ENCODE results near the gene RTTN.
"Not testable (repeated sequence)": the region's sequence is repeated elsewhere in the genome, so short reads cannot be mapped to it uniquely, and the experiment has no call there.

RTTN gene

GRCh38 chr18:70124139-70124538 is 81.3 kb downstream of the RTTN start:
- no peaks in the 10 kb centered on the region for H3K9me3 ChIP-seq (ENCODE audit: control insufficient read depth in 2 of 2, low read length in 2 of 2)
- no peak overlapping the region for H3K27ac ChIP-seq (ENCODE audit: low read length)
- no peak overlapping the region for H3K4me3 ChIP-seq (ENCODE audit: low read length in 2 of 2)
- peaks cover 0 to 5% of the 10 kb centered on the region in 2 donors for H3K36me3 ChIP-seq (ENCODE audit: control insufficient read depth in 2 of 2, insufficient read depth in 2 of 2, low read length in 2 of 2)
- no peaks in the 10 kb centered on the region for H3K4me1 ChIP-seq (ENCODE audit: control insufficient read depth, insufficient read depth, low read length)
- H3K27me3 ChIP-seq (ENCODE audit: control insufficient read depth in 1 of 2, insufficient read depth in 2 of 2, low read length in 2 of 2), result no peaks in the 10 kb centered on the region
- no peak overlapping the region for H3K9ac ChIP-seq (ENCODE audit: low read length in 2 of 2)

GRCh38 chr18:70121842-70122241 is 83.6 kb downstream of the RTTN start:
- H3K9ac ChIP-seq (ENCODE audit: low read length in 2 of 2), result no peak overlapping the region
- no peaks in the 10 kb centered on the region for H3K9me3 ChIP-seq (ENCODE audit: control insufficient read depth in 2 of 2, low read length in 2 of 2)
- H3K4me3 ChIP-seq (ENCODE audit: low read length in 2 of 2), result no peak overlapping the region
- H3K4me1 ChIP-seq (ENCODE audit: control insufficient read depth, insufficient read depth, low read length), result no peaks in the 10 kb centered on the region
- H3K27ac ChIP-seq (ENCODE audit: low read length), result no peak overlapping the region
- no peaks in the 10 kb centered on the region for H3K27me3 ChIP-seq (ENCODE audit: control insufficient read depth in 1 of 2, insufficient read depth in 2 of 2, low read length in 2 of 2)
- H3K36me3 ChIP-seq (ENCODE audit: control insufficient read depth in 2 of 2, insufficient read depth in 2 of 2, low read length in 2 of 2), result peaks cover 0 to 4% of the 10 kb centered on the region in 2 donors

- Histone ChIP-seq H3K9me3 (ENCODE audit: control insufficient read depth in 2 of 2, low read length in 2 of 2) (no peaks in the 10 kb centered on the region), H3K4me1 (ENCODE audit: control insufficient read depth, insufficient read depth, low read length) (no peaks in the 10 kb centered on the region), H3K4me3 (ENCODE audit: low read length in 2 of 2) (no peak overlapping the region), H3K27ac (ENCODE audit: low read length) (no peak overlapping the region), H3K36me3 (ENCODE audit: control insufficient read depth in 2 of 2, insufficient read depth in 2 of 2, low read length in 2 of 2) (peaks cover 2 to 4% of the 10 kb centered on the region in 2 donors), H3K27me3 (ENCODE audit: control insufficient read depth in 1 of 2, insufficient read depth in 2 of 2, low read length in 2 of 2) (no peaks in the 10 kb centered on the region), H3K9ac (ENCODE audit: low read length in 2 of 2) (no peak overlapping the region)
Observed at GRCh38 chr18:70116949-70117348, 88.5 kb downstream of the RTTN start.

DNA sequence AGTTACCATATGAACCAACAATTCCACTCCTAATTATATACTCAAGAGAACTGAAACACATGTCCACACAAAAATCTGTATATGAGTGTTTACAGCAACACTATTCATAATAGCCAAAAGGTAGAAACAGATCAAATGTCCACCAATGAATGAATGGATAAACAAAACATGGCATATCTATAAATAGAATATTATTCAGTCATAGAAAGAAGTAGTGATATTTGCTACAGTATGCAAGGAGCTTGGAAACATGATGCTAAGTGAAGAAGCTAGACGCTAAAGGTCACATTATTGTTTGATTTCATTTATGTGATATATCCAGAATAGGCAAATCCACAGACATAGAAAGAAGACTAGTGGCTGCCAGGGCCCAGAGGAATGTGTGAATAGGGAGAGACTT is 92.0 kb downstream of the RTTN start:
- H3K36me3 ChIP-seq (ENCODE audit: control insufficient read depth in 2 of 2, insufficient read depth in 2 of 2, low read length in 2 of 2), result peaks cover 3 to 10% of the 10 kb centered on the region in 2 donors
- H3K4me3 ChIP-seq (ENCODE audit: low read length in 2 of 2), result no peak overlapping the region
- no peak overlapping the region for H3K9ac ChIP-seq (ENCODE audit: low read length in 2 of 2)
- no peaks in the 10 kb centered on the region for H3K9me3 ChIP-seq (ENCODE audit: control insufficient read depth in 2 of 2, low read length in 2 of 2)
- no peaks in the 10 kb centered on the region for H3K4me1 ChIP-seq (ENCODE audit: control insufficient read depth, insufficient read depth, low read length)
- H3K27ac ChIP-seq (ENCODE audit: low read length), result no peak overlapping the region
- H3K27me3 ChIP-seq (ENCODE audit: control insufficient read depth in 1 of 2, insufficient read depth in 2 of 2, low read length in 2 of 2), result no peaks in the 10 kb centered on the region

DNA sequence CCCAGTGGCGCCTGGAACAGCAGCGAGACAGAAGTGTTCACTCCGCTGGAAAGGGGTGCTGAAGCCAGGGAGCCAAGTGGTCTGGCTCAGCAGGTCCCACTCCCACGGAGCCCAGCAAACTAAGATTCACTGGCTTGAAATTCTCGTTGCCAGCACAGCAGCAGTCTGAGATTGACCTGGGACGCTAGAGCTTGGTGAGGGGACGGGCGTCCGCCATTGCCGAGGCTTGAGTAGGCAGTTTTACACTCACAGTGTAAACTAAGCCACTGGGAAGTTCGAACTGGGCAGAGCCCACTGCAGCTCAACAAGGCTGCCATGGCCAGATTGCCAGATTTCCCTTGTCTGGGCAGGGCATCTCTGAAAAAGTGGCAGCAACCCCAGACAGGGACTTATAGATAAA is 94.8 kb downstream of the RTTN start:
- H3K27me3 ChIP-seq (ENCODE audit: control insufficient read depth in 1 of 2, insufficient read depth in 2 of 2, low read length in 2 of 2), result no peaks in the 10 kb centered on the region
- no peaks in the 10 kb centered on the region for H3K4me1 ChIP-seq (ENCODE audit: control insufficient read depth, insufficient read depth, low read length)
- H3K36me3 ChIP-seq (ENCODE audit: control insufficient read depth in 2 of 2, insufficient read depth in 2 of 2, low read length in 2 of 2), result peaks cover 9 to 18% of the 10 kb centered on the region in 2 donors
- no peaks in the 10 kb centered on the region for H3K9me3 ChIP-seq (ENCODE audit: control insufficient read depth in 2 of 2, low read length in 2 of 2)
- H3K9ac ChIP-seq (ENCODE audit: low read length in 2 of 2), result no peak overlapping the region
- no peak overlapping the region for H3K4me3 ChIP-seq (ENCODE audit: low read length in 2 of 2)
- no peak overlapping the region for H3K27ac ChIP-seq (ENCODE audit: low read length)

DNA sequence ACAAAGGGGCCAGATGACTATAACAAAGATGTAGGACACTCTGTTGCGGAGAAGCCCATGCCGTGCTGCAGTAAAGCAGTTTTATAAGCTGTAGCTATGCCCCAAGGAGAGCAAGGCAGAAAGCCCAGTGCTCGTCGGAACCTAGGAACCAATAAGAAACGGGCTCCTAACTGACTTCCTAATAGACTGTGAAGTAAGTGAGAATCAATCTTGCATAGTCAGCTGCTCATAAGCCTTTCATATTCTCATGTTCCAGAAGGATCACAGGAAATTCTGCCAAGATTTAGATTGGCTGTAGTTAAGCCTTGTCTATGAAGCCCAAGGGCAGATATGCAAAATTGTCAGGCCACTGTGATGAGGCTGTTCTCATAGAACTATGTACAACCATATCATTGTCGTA is 98.4 kb downstream of the RTTN start:
- H3K36me3 ChIP-seq (ENCODE audit: control insufficient read depth in 2 of 2, insufficient read depth in 2 of 2, low read length in 2 of 2), result peaks cover 9 to 19% of the 10 kb centered on the region in 2 donors
- no peak overlapping the region for H3K9ac ChIP-seq (ENCODE audit: low read length in 2 of 2)
- H3K4me3 ChIP-seq (ENCODE audit: low read length in 2 of 2), result no peak overlapping the region
- H3K9me3 ChIP-seq (ENCODE audit: control insufficient read depth in 2 of 2, low read length in 2 of 2), result no peaks in the 10 kb centered on the region
- H3K27me3 ChIP-seq (ENCODE audit: control insufficient read depth in 1 of 2, insufficient read depth in 2 of 2, low read length in 2 of 2), result no peaks in the 10 kb centered on the region
- H3K4me1 ChIP-seq (ENCODE audit: control insufficient read depth, insufficient read depth, low read length), result no peaks in the 10 kb centered on the region
- no peak overlapping the region for H3K27ac ChIP-seq (ENCODE audit: low read length)

- peaks cover 9 to 10% of the 10 kb centered on the region in 2 donors for H3K36me3 ChIP-seq (ENCODE audit: control insufficient read depth in 2 of 2, insufficient read depth in 2 of 2, low read length in 2 of 2)
- H3K27ac ChIP-seq (ENCODE audit: low read length); H3K9ac ChIP-seq (ENCODE audit: low read length in 2 of 2); H3K27me3 ChIP-seq (ENCODE audit: control insufficient read depth in 1 of 2, insufficient read depth in 2 of 2, low read length in 2 of 2); H3K4me1 ChIP-seq (ENCODE audit: control insufficient read depth, insufficient read depth, low read length); H3K4me3 ChIP-seq (ENCODE audit: low read length in 2 of 2); H3K9me3 ChIP-seq (ENCODE audit: control insufficient read depth in 2 of 2, low read length in 2 of 2): not testable (repeated sequence)
Observed at GRCh38 chr18:70102854-70103253, 102.6 kb downstream of the RTTN start.

GRCh38 chr18:70089858-70090257 is 115.6 kb downstream of the RTTN start:
- Histone ChIP-seq H3K27me3 (ENCODE audit: control insufficient read depth in 1 of 2, insufficient read depth in 2 of 2, low read length in 2 of 2) (no peaks in the 10 kb centered on the region), H3K4me3 (ENCODE audit: low read length in 2 of 2) (no peak overlapping the region), H3K36me3 (ENCODE audit: control insufficient read depth in 2 of 2, insufficient read depth in 2 of 2, low read length in 2 of 2) (peaks cover 6 to 9% of the 10 kb centered on the region in 2 donors)

DNA sequence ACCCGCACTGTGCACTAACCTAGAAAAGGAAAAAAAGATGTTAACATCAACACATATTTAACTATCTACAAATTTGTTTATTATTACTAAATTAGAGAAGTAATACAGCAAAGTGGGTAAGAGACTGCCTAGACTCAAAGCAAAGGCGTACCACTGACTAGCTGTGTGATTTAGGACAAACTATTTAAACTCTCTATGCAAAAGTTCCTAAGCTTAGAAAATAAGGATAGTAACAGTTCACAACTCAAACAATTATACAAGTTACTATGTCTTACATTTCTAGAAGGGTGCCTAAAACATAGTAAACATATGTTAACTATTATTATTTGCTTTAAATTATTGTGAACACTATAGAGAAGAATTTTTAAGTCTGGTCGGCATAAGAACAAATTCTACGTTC is 119.4 kb downstream of the RTTN start:
- no peaks in the 10 kb centered on the region for H3K4me1 ChIP-seq (ENCODE audit: control insufficient read depth, insufficient read depth, low read length)
- H3K27me3 ChIP-seq (ENCODE audit: control insufficient read depth in 1 of 2, insufficient read depth in 2 of 2, low read length in 2 of 2), result no peaks in the 10 kb centered on the region
- no peak overlapping the region for H3K27ac ChIP-seq (ENCODE audit: low read length)
- H3K36me3 ChIP-seq (ENCODE audit: control insufficient read depth in 2 of 2, insufficient read depth in 2 of 2, low read length in 2 of 2), result peaks cover 4 to 6% of the 10 kb centered on the region in 2 donors
- no peak overlapping the region for H3K9ac ChIP-seq (ENCODE audit: low read length in 2 of 2)
- H3K9me3 ChIP-seq (ENCODE audit: control insufficient read depth in 2 of 2, low read length in 2 of 2), result no peaks in the 10 kb centered on the region
- no peak overlapping the region for H3K4me3 ChIP-seq (ENCODE audit: low read length in 2 of 2)

More at GRCh38 chr18:70089858-70090257, 115.6 kb downstream of the RTTN start:
- Histone ChIP-seq H3K9me3 (ENCODE audit: control insufficient read depth in 2 of 2, low read length in 2 of 2) (no peaks in the 10 kb centered on the region), H3K27ac (ENCODE audit: low read length) (no peak overlapping the region), H3K9ac (ENCODE audit: low read length in 2 of 2) (no peak overlapping the region), H3K4me1 (ENCODE audit: control insufficient read depth, insufficient read depth, low read length) (no peaks in the 10 kb centered on the region)

DNA sequence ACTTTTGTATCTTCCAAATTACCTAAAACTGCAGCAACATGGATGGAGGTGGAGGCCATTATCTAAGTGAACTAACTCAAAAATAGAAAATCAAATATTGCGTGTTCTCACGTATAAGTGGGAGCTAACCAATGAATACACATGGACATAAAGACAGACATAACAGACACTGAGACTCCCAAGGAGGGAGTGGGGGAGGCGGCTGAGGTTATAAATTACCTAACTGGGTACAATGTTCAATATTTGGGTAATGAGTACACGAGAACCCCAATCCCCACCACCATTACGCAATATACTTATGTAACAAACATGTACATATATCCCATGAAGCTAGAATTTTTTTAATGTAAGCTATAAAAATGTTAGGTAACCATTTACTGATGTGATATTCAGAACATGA is 119.8 kb downstream of the RTTN start:
- Histone ChIP-seq H3K4me1 (ENCODE audit: control insufficient read depth, insufficient read depth, low read length) (no peaks in the 10 kb centered on the region), H3K9ac (ENCODE audit: low read length in 2 of 2) (no peak overlapping the region), H3K9me3 (ENCODE audit: control insufficient read depth in 2 of 2, low read length in 2 of 2) (no peaks in the 10 kb centered on the region), H3K27me3 (ENCODE audit: control insufficient read depth in 1 of 2, insufficient read depth in 2 of 2, low read length in 2 of 2) (no peaks in the 10 kb centered on the region), H3K27ac (ENCODE audit: low read length) (no peak overlapping the region), H3K36me3 (ENCODE audit: control insufficient read depth in 2 of 2, insufficient read depth in 2 of 2, low read length in 2 of 2) (peaks cover 4% of the 10 kb centered on the region in 2 donors), H3K4me3 (ENCODE audit: low read length in 2 of 2) (no peak overlapping the region)

- H3K36me3 ChIP-seq (ENCODE audit: control insufficient read depth in 2 of 2, insufficient read depth in 2 of 2, low read length in 2 of 2), result no peaks in the 10 kb centered on the region
- H3K4me1 ChIP-seq (ENCODE audit: control insufficient read depth, insufficient read depth, low read length), result no peaks in the 10 kb centered on the region
- H3K9me3 ChIP-seq (ENCODE audit: control insufficient read depth in 2 of 2, low read length in 2 of 2), result no peaks in the 10 kb centered on the region
- no peak overlapping the region for H3K27ac ChIP-seq (ENCODE audit: low read length)
- H3K27me3 ChIP-seq (ENCODE audit: control insufficient read depth in 1 of 2, insufficient read depth in 2 of 2, low read length in 2 of 2), result no peaks in the 10 kb centered on the region
- H3K9ac ChIP-seq (ENCODE audit: low read length in 2 of 2), result no peak overlapping the region
- H3K4me3 ChIP-seq (ENCODE audit: low read length in 2 of 2), result no peak overlapping the region
Observed at GRCh38 chr18:70082430-70082829, 123.1 kb downstream of the RTTN start.
